Astrocyte of the spinal cord (primary cell): ENCODE measurements around the gene TXNRD3.

Experiments used
- DNase-seq: peaks from one replicate; pipeline ENCODE4 v3.0.0; 2011; ENCODE audit warnings: low read depth, low spot score
- H3K4me3 ChIP-seq: 2 replicates; pipeline ENCODE4 v1.5.1; 2011; ENCODE audit warnings: low read depth, mild to moderate bottlenecking, low read length, moderate library complexity
- in situ Hi-C: cut with HindIII; loops from 2 replicates; pipeline ENCODE4 v1.10.0; 2017; ENCODE audit warnings: low sequenced_read_pairs
- TF ChIP-seq, protein P1 (sequence below): IDR thresholded peaks from 2 replicates; pipeline ENCODE4 v1.5.1; 2012; ENCODE audit warnings: low read depth, mild to moderate bottlenecking, low read length, inconsistent platforms

The TXNRD3 gene

DNA sequence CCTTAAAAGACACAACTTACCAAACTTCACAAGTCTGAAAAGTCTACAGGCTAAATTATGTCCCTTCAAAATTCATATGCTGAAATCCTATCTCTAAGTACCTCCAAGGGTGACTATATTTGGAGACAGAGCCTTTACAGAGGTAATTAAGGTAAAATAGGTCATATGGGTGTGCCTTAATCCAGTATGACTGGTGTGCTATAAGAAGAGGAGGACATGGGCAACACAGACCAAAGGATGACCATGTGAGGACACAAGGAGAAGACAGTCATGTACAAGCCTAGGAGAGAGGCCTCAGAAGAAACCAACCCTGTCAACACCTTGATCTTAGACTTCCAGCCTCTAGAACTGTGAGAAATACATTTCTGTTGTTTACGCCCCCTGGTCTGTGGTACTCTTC is 32.2 kb downstream of the TXNRD3 start:
- no peak for DNase-seq
- H3K4me3 ChIP-seq = no peak overlapping the region
- TF ChIP-seq, protein P1, sequence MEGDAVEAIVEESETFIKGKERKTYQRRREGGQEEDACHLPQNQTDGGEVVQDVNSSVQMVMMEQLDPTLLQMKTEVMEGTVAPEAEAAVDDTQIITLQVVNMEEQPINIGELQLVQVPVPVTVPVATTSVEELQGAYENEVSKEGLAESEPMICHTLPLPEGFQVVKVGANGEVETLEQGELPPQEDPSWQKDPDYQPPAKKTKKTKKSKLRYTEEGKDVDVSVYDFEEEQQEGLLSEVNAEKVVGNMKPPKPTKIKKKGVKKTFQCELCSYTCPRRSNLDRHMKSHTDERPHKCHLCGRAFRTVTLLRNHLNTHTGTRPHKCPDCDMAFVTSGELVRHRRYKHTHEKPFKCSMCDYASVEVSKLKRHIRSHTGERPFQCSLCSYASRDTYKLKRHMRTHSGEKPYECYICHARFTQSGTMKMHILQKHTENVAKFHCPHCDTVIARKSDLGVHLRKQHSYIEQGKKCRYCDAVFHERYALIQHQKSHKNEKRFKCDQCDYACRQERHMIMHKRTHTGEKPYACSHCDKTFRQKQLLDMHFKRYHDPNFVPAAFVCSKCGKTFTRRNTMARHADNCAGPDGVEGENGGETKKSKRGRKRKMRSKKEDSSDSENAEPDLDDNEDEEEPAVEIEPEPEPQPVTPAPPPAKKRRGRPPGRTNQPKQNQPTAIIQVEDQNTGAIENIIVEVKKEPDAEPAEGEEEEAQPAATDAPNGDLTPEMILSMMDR = no peak
- in situ Hi-C loops = no loop called here

DNA sequence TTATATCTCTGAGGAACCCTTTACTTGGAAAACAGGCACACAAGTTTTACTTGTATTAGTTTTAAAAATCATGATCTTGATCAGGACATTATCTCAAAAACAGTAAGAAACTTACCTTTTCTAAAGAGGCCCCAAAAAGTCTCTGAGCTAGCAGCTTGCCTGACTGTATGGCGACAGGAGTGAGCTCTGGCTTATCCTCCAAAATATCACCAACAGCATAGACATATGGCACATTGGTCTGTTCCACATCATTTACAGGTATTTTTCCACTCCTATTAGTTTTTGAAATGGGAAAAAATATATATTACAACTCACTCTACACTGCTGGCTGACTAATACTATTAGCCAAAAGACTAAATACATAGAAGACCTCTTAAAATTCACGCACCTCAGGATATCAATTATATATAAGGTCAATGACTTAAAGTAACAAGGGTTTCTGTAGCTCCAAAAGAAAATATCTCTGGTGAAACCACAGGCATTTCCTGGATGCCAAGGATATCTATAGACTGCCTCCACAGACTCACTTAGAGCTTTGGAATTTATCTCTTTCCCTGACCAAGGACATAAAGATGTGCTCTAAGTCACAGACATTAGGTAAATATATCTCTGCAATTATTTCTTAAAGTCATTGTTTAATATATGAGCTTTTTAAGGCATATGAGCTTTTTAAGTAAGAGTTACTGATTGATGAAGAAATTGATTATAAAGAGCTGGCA is 33.1 kb downstream of the TXNRD3 start:
- peak; percentile 46 for DNase-seq
- TF ChIP-seq, protein P1 = no peak
- H3K4me3 ChIP-seq = no peak overlapping the region
- in situ Hi-C loops = no loop called here

DNA sequence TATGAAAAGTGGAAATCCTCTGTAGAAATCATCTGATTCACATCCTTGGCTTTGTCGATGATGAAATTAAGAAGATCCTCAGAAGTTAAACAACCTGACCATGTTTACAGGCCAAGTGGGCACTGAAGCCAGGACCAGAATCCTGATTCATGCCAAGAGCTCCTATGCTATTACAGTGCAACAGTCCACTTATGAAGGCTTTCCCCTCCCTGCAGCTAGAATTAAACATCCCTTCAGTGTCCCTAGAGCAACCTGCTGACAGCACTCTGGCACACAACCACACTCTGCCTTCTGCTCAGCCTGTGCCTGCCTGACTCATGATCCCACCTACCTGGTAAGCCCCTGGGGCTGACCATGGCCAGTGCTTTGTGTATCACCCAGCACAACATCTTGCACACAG is 33.8 kb downstream of the TXNRD3 start:
- in situ Hi-C loops = no loop called here
- DNase-seq = peak; percentile 27
- TF ChIP-seq, protein P1 = no peak
- H3K4me3 ChIP-seq = no peak overlapping the region

DNA sequence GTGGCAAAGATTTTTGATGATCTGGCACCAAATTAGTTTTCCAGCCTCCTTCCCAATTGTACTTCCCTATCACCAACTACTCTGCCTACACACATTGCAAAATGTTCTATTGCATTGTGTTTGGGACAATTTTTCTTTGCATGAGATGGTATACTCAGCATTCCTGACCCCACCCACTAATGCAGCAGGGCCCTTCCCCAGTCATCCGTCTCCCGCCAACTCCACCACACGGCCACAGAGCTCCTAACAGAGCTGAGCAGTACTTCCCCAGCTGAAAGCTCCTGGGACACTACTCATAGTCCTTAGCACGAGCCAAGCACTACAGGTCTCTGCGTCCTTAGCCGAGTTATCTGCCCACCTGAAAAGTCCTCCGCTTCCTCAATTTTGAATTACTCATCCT is 34.2 kb downstream of the TXNRD3 start:
- H3K4me3 ChIP-seq = no peak overlapping the region
- in situ Hi-C loops = no loop called here
- DNase-seq = no peak

DNA sequence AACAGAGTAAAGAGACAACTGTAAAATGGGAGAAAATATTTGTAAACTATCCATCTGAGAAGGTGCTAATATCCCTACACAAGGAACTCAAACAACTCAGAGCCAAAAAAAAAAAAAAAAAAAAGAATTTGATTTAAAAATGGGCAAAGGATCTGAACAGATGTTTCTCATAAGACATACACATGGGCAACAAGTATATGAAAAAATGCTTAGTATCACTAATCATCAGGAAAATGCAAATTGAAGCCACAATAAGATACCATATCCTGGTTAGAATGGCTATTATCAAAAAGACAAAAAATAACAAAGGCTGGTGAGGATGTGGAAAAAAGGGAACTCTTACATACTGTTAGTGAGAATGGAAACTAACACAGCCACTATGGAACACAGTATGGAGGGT is 36.2 kb downstream of the TXNRD3 start:
- TF ChIP-seq, protein P1 = no peak
- in situ Hi-C loops = no loop called here
- no peak for DNase-seq
- no peak overlapping the region for H3K4me3 ChIP-seq

More for the DNA sequence above, 34.2 kb downstream of the TXNRD3 start:
- TF ChIP-seq, protein P1 = no peak

DNA sequence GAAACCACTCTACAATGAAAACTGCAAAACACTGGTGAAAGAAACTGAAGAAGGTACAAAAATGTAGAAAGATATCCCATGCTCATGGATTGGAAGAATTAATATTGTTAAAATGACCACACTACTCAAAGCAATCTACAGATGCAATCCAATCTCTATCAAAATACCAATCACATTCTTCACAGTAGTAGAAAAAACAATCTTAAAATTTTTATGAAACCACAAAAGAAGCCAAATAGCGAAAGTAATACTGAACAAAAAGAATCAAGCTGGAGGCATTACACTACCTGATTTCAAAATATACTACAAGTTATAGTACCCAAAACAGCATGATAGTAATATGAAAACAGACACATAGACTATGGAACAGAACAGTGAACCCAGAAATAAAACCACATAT is 36.9 kb downstream of the TXNRD3 start:
- H3K4me3 ChIP-seq = no peak overlapping the region
- in situ Hi-C loops = no loop called here
- peak; percentile 45 for DNase-seq
- TF ChIP-seq, protein P1 = no peak
